ENCODE results near the gene OPN3. TPM values are rescaled to one million over a fixed set of nuclear protein-coding genes. Genes with fewer than 3 reads are reported as not detected.

Gene OPN3
- total and polyA plus RNA-seq, 2 donors (not counting 3 experiments of a cell fraction or from before 2014, with no cell fraction given) = 16.1 to 23.9 TPM

GRCh38 chr1:241630005-241630404 is 10.2 kb downstream of the OPN3 start:
- ChIA-PET POLR2A (no interaction called here), CTCF (interaction anchor here (1.2 to 2.1 kb wide), 2 partner anchors 19 to 742 kb away, joined by 3 to 18 read pairs; no protein-coding TSS in a partner anchor)
- no peak for DNase-seq (ENCODE audit: low read depth, low spot score)
- no peak overlapping the region for H3K27ac ChIP-seq (ENCODE audit: insufficient read depth, low read depth, low read length)
- H3K4me2 ChIP-seq (ENCODE audit: insufficient read depth, low read length) = no peak overlapping the region
- no peak for FAIRE-seq
- intact Hi-C loops (cut with micrococcal nuclease) (loop anchor here (2.0 to 10.0 kb wide), 2 partner anchors 275 to 739 kb away; partner anchors contain the start of gene RGS7), dilution Hi-C loops (cut with MboI; ENCODE audit: extremely low pct_ligation_motif_present, low sequenced_read_pairs) (no loop called here)
- H3K79me2 ChIP-seq (ENCODE audit: control insufficient read depth, insufficient read depth, low read length) = peaks cover 17% of the 10 kb centered on the region
- no peak overlapping the region for H3K4me3 ChIP-seq (replicated peaks in 1 of 3; ENCODE audit: insufficient read depth in 1 of 3, low read depth in 1 of 3, low read length in 3 of 3)
- no peak for TF ChIP-seq FOS (IDR thresholded peaks at IDR 0.05; ENCODE audit: borderline replicate concordance, insufficient read depth, low read length)
- no peak for TF ChIP-seq MAX (IDR thresholded peaks at IDR 0.05; ENCODE audit: insufficient read depth, insufficient read length)
- no peak for TF ChIP-seq POLR2A (IDR thresholded peaks at IDR 0.05; ENCODE audit: low read depth, low read length)
- no peak for TF ChIP-seq JUN (IDR thresholded peaks at IDR 0.05; ENCODE audit: borderline replicate concordance, insufficient read depth, insufficient read length, low read depth)
- TF ChIP-seq GATA2 (IDR thresholded peaks at IDR 0.05; ENCODE audit: insufficient read depth, insufficient read length, low read depth, low read length) = no peak
- TF ChIP-seq POLR2AphosphoS5 (IDR thresholded peaks at IDR 0.05; ENCODE audit: insufficient read depth, low read depth, low read length) = no peak
- TF ChIP-seq EZH2 (IDR thresholded peaks at IDR 0.05; ENCODE audit: borderline replicate concordance, low read depth, low read length, severe bottlenecking) = no peak
- no peak for TF ChIP-seq MYC (IDR thresholded peaks at IDR 0.05; ENCODE audit: low read depth, low read length)
- no peak for TF ChIP-seq CTCF (IDR thresholded peaks at IDR 0.05; ENCODE audit: extremely low read depth in 1 of 2, insufficient read depth in 1 of 2, low read depth in 1 of 2, low read length in 2 of 2)
- no peaks in the 10 kb centered on the region for H3K9me3 ChIP-seq (replicated peaks; ENCODE audit: control insufficient read depth, insufficient read depth, low read length)
- H3K9ac ChIP-seq (replicated peaks; ENCODE audit: extremely low read depth, insufficient read depth, low read length) = no peak overlapping the region
- peaks cover 0 to 5% of the 10 kb centered on the region in 2 experiments for H3K36me3 ChIP-seq (ENCODE audit: control insufficient read depth in 2 of 2, extremely low read depth in 1 of 2, insufficient read depth in 2 of 2, low read length in 2 of 2)
- H2AFZ ChIP-seq (ENCODE audit: low read depth, low read length) = no peak overlapping the region
- H3K9me1 ChIP-seq (replicated peaks; ENCODE audit: control insufficient read depth, extremely low read depth, insufficient read depth, low read length) = no peaks in the 10 kb centered on the region
- H3K27me3 ChIP-seq (ENCODE audit: control insufficient read depth in 2 of 2, insufficient read depth in 2 of 2, low read length in 2 of 2) = no peaks in the 10 kb centered on the region
- no peaks in the 10 kb centered on the region for H3K4me1 ChIP-seq (ENCODE audit: control insufficient read depth, extremely low read depth, insufficient read depth, low read length)
- BruUV-seq (replicated peaks) = no TSS peak
- H4K20me1 ChIP-seq (replicated peaks; ENCODE audit: control insufficient read depth, extremely low read depth, insufficient read depth, low read length) = peaks cover 4% of the 10 kb centered on the region
